Mononuclear cell (primary cell): ENCODE data around the gene LRRC47. TPM values are rescaled to one million over a fixed set of nuclear protein-coding genes. Genes with fewer than 3 reads are reported as not detected.
"Not testable (repeated sequence)": the region's sequence is repeated elsewhere in the genome, so short reads cannot be mapped to it uniquely, and the experiment has no call there.

Source experiments
- H3K27me3 ChIP-seq: 2 replicates; pipeline ENCODE4 v1.6.0; 2011; ENCODE audit warnings: low read length, control low read depth; ENCODE audit not compliant: insufficient read depth
- H3K4me1 ChIP-seq: 2 replicates; pipeline ENCODE4 v1.5.1; 2011; ENCODE audit warnings: mild to moderate bottlenecking, low read length, control low read depth; ENCODE audit not compliant: insufficient read depth
- H3K4me3 ChIP-seq: 2 replicates; pipeline ENCODE4 v1.5.1; 2011; ENCODE audit warnings: mild to moderate bottlenecking, low read length, moderate library complexity
- H3K9me3 ChIP-seq: 2 replicates; pipeline ENCODE4 v1.5.1; 2011; ENCODE audit warnings: low read depth, mild to moderate bottlenecking, control low read depth, low read length
- total RNA-seq: library from RNA; depleted of rRNA; stranded (reverse); fragments of >200 nt; gene quantifications from one replicate; pipeline ENCODE4 v1.2.3, GENCODE V29; 2012

Gene LRRC47
- total RNA-seq, 1 donor: 20.9 TPM

DNA sequence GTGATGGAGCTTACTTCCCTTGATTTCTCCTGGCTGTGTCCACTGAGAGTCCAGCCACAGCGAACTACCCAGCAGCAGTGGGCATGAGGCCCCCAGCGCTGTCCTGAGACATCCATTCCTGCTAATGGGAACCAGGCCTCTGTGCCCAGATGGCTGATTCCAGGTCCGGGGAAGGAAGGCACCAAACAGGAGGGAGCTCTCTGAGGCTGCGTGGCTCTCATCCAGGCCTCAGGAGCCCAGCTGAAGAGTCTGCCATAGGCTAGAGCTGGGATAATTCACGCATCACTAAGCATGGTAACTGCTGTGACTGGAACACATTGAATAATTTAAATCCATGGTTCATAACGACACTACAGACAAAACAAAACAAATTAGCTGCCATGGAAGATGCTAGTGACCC is 24.7 kb upstream of the LRRC47 start:
- Histone ChIP-seq H3K27me3 (no peaks in the 10 kb centered on the region), H3K9me3 (no peaks in the 10 kb centered on the region), H3K4me3 (no peak overlapping the region), H3K4me1 (no peaks in the 10 kb centered on the region)

DNA sequence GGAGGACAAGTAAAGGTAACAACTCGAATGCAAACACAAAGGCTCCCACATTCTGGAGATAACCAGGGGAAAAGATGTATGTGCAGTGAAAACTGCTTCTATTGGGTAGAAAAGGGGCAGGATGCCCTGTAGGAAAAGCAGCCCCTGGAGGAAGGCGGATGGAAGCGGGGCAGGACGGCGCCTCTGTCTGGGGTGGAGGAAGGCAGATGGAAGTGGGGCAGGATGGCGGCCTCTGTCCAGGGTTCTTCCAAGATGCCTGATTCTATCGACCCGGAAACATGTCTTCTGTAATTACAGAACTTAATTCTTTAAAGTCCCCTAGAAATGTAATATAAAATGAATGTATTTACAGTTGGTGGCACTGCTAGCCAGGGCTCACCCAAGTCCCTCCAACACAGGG is 24.0 kb upstream of the LRRC47 start:
- H3K9me3 ChIP-seq: no peaks in the 10 kb centered on the region
- H3K27me3 ChIP-seq: no peaks in the 10 kb centered on the region
- H3K4me1 ChIP-seq: no peaks in the 10 kb centered on the region
- H3K4me3 ChIP-seq: no peak overlapping the region

DNA sequence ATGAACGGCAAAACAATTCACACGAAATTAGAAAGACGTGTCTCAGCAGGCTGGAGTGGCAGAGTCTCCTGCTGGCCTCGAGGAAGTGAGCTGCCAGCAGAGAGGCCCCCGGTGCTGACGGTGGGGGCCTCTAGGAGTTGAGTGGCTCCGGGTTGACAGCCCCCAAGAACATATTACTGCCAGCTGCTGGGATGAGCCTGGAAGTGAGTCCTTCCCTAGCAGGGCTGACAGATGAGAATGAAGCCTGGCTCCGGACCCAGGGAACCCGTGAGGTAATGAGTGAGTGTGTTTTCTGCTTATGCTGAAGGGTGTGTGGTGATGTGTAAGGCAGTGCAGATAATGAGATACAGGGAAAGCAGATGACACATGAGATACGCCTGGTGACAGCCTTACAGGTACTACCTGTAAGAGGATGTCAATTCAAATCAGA is 23.5 kb upstream of the LRRC47 start:
- Histone ChIP-seq H3K9me3 (no peaks in the 10 kb centered on the region), H3K27me3 (no peaks in the 10 kb centered on the region), H3K4me3 (no peak overlapping the region), H3K4me1 (no peaks in the 10 kb centered on the region)

DNA sequence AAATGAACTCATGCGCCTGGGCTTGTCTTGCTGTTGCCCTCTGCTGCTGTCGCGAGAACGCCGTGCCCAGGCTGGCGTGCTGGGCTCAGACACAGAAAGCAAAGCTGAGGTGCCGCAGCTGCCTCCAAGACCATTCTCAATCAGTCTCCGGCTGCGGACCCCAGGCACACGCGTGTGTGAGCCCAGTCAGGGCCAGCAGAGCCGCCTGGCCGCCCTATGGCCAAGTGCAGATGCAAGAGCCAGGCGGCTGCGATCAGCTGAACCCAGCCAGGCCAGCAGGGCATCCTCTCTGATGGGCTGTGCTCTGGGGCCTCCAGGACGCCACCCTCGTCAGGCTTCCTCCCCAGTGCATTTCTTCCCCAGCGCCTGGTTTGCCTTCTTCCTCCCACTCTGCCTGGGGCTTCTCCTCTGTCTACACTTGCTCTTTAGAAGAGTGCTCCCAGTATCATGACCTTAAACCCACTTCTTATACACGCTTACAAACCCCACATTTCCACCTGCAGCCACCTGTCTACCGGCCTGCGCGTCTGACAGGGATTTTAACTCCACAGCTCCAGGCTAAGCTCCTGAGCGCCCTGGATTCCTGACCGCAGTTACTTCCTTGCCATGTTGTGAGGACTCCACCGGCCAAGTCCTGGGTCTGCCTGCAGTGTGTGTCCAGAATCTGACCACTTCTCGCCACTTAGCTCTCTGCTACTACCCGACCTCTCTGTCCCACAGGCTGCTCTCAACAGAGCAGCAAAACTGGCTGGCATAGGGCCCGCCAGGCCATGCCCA is 21.7 kb upstream of the LRRC47 start:
- no peaks in the 10 kb centered on the region for H3K27me3 ChIP-seq
- no peaks in the 10 kb centered on the region for H3K4me1 ChIP-seq
- H3K4me3 ChIP-seq: no peak overlapping the region
- H3K9me3 ChIP-seq: no peaks in the 10 kb centered on the region

DNA sequence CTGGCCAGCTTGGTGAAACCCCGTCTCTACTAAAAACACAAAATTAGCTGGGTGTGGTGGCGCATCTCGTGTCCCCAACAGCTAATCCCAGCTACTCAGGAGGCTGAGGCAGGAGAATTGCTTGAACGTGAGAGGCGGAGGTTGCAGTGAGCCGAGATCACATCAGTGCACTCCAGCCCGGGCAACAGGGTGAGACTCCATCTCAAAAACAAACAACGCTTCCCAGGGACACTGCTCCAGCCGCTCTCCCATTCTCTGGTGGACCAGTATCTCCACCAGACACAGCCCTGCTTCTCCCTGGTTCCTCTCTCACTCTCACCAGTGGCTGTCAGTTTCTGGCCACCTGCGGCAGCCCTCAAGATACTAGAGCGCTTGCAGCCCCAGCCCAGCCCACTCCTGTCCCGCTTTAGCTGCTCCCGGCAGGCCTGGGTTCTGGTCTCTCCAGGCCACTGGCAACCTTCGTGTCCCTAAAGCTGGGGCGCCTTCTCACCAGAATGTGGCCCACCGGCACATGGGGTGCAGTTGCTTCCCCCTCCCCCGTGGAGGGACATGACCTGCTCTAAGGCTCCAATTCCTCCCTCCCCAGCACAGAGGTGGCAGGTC is 20.9 kb upstream of the LRRC47 start:
- no peaks in the 10 kb centered on the region for H3K9me3 ChIP-seq
- H3K27me3 ChIP-seq: no peaks in the 10 kb centered on the region
- H3K4me1 ChIP-seq: no peaks in the 10 kb centered on the region
- H3K4me3 ChIP-seq: no peak overlapping the region

DNA sequence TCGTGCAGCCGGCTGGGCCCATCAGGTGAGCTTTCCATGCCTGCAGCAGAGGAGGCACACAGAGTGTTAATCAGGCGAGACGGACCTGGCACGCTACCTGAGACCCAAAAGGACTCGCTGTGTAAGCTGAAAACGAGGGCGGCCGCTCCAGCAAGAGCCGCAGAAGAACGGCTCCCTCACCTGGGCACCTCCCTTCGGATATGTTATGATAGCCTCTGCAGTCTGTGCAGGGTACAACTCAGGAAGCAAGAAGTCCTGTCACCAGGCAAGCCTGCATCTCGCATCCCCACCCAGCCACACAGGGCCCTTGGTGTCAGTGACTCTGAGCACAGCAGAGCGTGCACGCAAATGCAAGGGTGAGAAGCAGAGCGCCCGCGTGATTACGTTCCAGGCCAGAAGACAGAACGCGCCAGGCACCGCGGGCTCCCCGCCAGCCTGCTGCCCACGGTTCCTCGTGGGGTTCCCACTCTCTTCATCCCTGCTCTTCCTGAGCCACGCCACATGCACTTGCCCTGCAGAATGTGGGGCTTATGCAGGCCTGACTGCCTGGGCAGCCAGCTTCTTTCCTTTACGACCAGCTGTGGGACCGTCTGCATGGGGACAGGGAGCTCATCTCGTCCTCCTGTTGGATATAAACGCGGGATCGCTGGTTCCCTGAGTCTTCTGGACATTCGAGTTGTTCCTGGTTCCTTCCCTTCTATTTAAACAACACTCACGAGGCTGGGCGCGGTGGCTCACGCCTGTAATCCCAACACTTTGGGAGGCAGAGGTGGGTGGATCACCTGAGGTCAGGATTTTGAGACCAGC is 20.2 kb upstream of the LRRC47 start:
- no peaks in the 10 kb centered on the region for H3K9me3 ChIP-seq

DNA sequence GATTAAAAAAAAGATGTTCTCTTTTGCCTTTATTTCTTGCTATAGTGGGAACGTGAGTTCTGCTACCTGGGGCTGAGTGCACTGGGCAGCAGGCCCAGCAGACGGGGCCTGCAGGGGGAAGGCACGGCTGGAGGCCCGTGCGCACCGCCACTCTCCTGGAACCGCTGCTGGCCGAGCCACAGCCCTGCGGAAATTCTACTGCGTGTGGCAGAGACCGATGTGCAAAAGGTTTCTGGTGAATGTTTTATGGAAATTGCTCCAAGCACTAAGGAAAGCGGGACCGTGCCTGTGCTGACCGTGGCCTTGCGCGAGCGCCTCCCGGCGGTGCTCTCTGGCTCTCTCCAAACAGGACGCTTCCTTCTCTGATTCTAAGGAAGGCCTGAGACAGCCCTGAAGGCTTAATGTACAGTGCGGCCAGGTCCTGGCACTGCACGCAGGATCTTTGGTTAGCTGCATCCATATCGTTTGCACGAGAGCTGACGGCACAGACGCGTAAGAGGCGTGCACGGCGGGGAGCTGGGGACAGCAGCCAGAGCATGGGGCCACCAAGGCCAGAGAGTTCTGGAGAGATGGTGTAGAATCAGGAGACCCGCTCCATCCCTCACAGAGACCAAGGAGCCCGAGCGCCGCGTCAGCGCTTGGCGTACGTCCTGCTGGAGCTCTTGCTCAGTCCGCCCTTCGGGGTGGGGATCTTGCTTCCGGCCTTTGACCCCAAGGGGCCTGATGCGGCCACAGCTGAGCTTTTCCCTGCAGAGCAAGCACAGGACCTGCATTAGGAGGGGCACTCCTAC is 18.7 kb upstream of the LRRC47 start:
- no peak overlapping the region for H3K4me3 ChIP-seq
- H3K4me1 ChIP-seq: no peaks in the 10 kb centered on the region
- no peaks in the 10 kb centered on the region for H3K27me3 ChIP-seq
- no peaks in the 10 kb centered on the region for H3K9me3 ChIP-seq

More for the DNA sequence above, 20.2 kb upstream of the LRRC47 start:
- no peaks in the 10 kb centered on the region for H3K4me1 ChIP-seq
- no peak overlapping the region for H3K4me3 ChIP-seq
- no peaks in the 10 kb centered on the region for H3K27me3 ChIP-seq

DNA sequence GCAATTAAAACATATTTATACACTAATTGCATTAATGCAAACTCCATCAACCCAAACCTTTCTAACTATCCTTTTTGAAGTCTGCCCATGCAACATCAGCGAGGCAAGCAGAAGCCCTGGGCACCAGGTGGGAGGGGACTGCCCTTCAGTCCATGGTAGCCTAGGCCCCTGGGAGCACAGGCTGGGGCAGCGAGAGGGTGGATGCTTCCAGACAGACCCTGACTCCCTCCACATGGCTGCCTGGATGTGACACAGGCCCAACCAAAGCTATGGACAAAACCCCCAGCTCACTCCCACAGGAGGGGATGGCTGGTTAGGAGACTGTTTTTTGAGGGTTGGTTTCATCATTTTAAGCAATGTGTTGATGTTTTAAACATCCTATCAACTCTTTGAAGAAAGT is 17.8 kb upstream of the LRRC47 start:
- no peaks in the 10 kb centered on the region for H3K27me3 ChIP-seq
- H3K9me3 ChIP-seq: no peaks in the 10 kb centered on the region
- no peaks in the 10 kb centered on the region for H3K4me1 ChIP-seq
- H3K4me3 ChIP-seq: no peak overlapping the region

DNA sequence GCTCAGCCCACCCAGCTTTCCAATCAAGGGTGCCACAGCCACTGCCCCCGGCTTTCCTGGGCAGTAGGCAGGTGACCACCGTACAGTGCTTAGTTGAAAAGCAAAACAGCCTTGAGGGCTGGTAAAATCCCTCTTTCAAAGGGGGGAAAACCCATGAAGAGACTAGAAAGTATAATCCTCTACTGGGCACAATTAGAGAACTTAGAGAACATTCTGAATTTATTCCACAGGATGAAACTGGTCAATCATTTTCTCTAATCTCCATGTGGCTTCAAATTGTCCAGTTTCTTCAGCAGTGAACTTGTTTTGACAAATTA is 15.3 kb upstream of the LRRC47 start:
- no peaks in the 10 kb centered on the region for H3K4me1 ChIP-seq
- H3K4me3 ChIP-seq: no peak overlapping the region
- H3K9me3 ChIP-seq: no peaks in the 10 kb centered on the region
- H3K27me3 ChIP-seq: no peaks in the 10 kb centered on the region

DNA sequence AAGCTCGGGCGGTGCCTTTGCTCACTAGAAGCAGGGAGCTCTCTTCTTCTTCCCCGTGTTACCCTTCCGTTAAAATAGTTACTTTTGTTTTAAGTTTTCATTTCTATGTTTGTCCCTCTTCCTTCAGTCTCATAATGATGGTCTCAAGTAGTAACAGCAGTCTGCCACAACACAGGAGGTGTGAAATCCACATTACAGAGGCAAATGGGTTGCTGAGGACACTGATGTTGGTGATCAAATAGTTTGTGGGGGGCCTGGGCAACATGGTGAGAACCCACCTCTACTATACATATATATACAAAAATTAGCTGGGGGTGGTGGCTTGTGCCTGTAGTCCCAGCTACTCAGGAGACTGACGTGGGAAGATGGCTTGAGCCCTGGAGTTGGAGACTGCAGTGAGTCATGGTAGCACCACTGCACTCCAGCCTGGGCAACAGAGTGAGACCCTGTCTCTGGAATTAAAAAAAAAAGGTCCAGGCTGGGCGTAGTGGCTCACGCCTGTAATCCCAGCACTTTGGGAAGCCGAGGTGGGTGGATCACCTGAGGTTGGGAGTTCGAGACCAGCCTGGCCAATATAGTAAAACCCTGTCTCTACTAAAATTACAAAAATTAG is 14.0 kb upstream of the LRRC47 start:
- H3K9me3 ChIP-seq, H3K27me3 ChIP-seq, H3K4me1 ChIP-seq, H3K4me3 ChIP-seq: not testable (repeated sequence)

DNA sequence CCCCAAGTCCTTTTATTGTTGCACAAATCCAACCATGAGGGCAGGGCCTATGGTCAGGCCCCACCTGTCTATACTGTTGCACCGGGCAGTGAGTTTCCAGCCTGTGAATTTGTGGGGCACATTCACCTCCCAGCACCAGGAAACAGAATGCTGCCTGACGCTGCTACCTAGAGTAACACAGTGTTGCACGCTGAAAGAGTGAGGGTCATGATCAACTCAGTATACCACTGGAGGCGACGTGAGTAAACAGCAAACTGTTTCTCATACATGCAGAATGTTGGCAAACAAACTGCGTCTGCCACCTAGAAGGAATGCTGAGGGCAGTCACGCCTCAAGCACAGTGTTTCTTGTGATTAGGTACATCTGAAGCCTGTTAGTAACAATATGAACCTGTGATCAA is 13.4 kb upstream of the LRRC47 start:
- no peaks in the 10 kb centered on the region for H3K27me3 ChIP-seq
- no peaks in the 10 kb centered on the region for H3K9me3 ChIP-seq
- H3K4me1 ChIP-seq: no peaks in the 10 kb centered on the region
- no peak overlapping the region for H3K4me3 ChIP-seq

DNA sequence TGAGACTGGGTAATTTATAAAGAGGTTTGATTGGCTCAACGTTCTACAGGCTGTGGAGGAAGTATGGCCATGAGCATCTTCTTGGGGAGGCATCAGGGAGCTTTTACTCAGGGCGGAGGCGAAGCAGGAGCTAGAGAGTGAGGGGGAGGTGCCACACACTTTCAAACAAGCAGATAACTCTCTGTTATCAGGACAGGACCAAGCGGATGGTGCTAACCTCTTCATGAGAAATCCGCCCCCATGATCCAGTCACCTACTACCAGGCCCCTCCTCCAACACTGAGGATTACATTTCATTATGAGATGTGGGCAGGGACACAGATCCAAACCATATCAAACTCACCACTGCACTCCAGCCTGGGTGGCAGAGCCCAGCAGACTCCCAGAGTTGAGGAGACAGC is 11.5 kb upstream of the LRRC47 start:
- no peaks in the 10 kb centered on the region for H3K4me1 ChIP-seq
- H3K4me3 ChIP-seq: no peak overlapping the region
- no peaks in the 10 kb centered on the region for H3K27me3 ChIP-seq
- no peaks in the 10 kb centered on the region for H3K9me3 ChIP-seq

DNA sequence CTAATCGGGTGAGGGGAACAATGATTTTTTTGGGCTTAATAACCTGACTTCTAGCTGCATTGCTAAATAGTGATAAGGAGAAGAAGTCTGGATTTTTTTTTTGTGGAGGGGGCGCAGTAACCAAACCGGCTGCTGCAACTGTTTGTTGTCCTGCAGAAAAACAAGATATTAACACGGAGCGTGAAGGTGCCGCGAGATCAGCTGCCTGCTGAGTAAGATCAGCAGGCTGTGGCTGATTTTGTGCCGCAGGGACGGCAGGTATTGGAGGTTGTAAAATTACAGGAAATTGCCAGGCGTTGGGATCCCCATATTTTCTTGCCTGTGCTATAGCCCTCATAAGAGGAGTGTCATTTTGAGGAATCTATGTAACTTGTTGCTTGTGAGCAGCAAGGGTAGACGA is 8.7 kb upstream of the LRRC47 start:
- H3K27me3 ChIP-seq: peaks cover 4% of the 10 kb centered on the region
- H3K4me3 ChIP-seq: no peak overlapping the region
- no peaks in the 10 kb centered on the region for H3K9me3 ChIP-seq
- H3K4me1 ChIP-seq: no peaks in the 10 kb centered on the region

DNA sequence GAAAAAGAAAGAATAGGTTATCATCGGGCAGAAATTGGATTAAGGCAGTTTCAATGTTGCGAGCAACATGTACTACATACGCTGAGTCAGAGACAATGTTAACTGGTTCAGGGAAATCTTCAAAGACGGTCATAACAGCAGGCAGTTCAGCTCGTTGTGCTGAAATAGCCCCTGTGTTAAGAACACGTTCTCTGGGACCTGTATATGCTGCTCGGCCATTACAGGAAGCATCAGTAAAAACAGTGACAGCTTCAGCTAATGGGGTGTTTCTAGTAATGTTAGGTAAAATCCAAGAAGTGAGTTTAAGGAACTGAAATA is 8.3 kb upstream of the LRRC47 start:
- not testable (repeated sequence) for H3K4me3 ChIP-seq, H3K9me3 ChIP-seq, H3K27me3 ChIP-seq, H3K4me1 ChIP-seq
